Measurements from ENCODE around the gene OR6K3. TPM values are rescaled to one million over a fixed set of nuclear protein-coding genes. Genes with fewer than 3 reads are reported as not detected.

The OR6K3 gene
- total and polyA plus RNA-seq, 2 donors (not counting 1 experiment from before 2014, with no cell fraction given): not detected

GRCh38 chr1:158714754-158715153 lies 5.8 kb downstream of the OR6K3 start:
- H3K79me2 ChIP-seq (ENCODE audit: control insufficient read depth, insufficient read depth, low read length): no peaks in the 10 kb centered on the region
- H3K4me3 ChIP-seq (replicated peaks in 1 of 4; ENCODE audit: control extremely low read depth in 1 of 4, insufficient read depth in 1 of 4, low read depth in 3 of 4, low read length in 4 of 4): no peak overlapping the region
- H3K9me3 ChIP-seq (ENCODE audit: control insufficient read depth, insufficient read depth, low read depth, low read length): no peaks in the 10 kb centered on the region
- no peak for DNase-seq (ENCODE audit: low read depth in 2 of 2)
- no peak overlapping the region for H2AFZ ChIP-seq (ENCODE audit: low read length)
- H4K20me1 ChIP-seq (ENCODE audit: control insufficient read depth, extremely low read depth, insufficient read depth, low read length): no peaks in the 10 kb centered on the region
- no peaks in the 10 kb centered on the region for H3K4me1 ChIP-seq (ENCODE audit: control insufficient read depth, extremely low read depth, insufficient read depth, low read length)
- no peaks in the 10 kb centered on the region for H3K27me3 ChIP-seq (ENCODE audit: control insufficient read depth, insufficient read depth, low read length)
- no peak overlapping the region for H3K4me2 ChIP-seq (ENCODE audit: extremely low read depth, insufficient read depth, low read length)
- no peak overlapping the region for H3K27ac ChIP-seq (ENCODE audit: insufficient read depth, low read length)
- H3K9ac ChIP-seq (ENCODE audit: insufficient read depth, low read length): no peak overlapping the region
- no peaks in the 10 kb centered on the region for H3K36me3 ChIP-seq (ENCODE audit: control insufficient read depth, insufficient read depth, low read length)
- TF ChIP-seq EZH2 (IDR thresholded peaks at IDR 0.05; ENCODE audit: low read length, missing control alignments): no peak
- no peak for TF ChIP-seq CTCF (conservative IDR thresholded peaks at IDR 0.05 in 1 of 2, IDR thresholded peaks at IDR 0.05 in 1 of 2; ENCODE audit: low read depth in 1 of 2, low read length in 2 of 2)

- H3K4me2 ChIP-seq (ENCODE audit: extremely low read depth, insufficient read depth, low read length): no peak overlapping the region
- H3K27ac ChIP-seq (ENCODE audit: insufficient read depth, low read length): no peak overlapping the region
- no peaks in the 10 kb centered on the region for H3K4me1 ChIP-seq (ENCODE audit: control insufficient read depth, extremely low read depth, insufficient read depth, low read length)
- H3K9ac ChIP-seq (ENCODE audit: insufficient read depth, low read length): no peak overlapping the region
- no peak for DNase-seq (ENCODE audit: low read depth in 2 of 2)
- no peaks in the 10 kb centered on the region for H3K36me3 ChIP-seq (ENCODE audit: control insufficient read depth, insufficient read depth, low read length)
- no peak overlapping the region for H2AFZ ChIP-seq (ENCODE audit: low read length)
- TF ChIP-seq EZH2 (IDR thresholded peaks at IDR 0.05; ENCODE audit: low read length, missing control alignments) (no peak), CTCF (conservative IDR thresholded peaks at IDR 0.05 in 1 of 2, IDR thresholded peaks at IDR 0.05 in 1 of 2; ENCODE audit: low read depth in 1 of 2, low read length in 2 of 2) (no peak)
- H3K9me3 ChIP-seq (ENCODE audit: control insufficient read depth, insufficient read depth, low read depth, low read length): no peaks in the 10 kb centered on the region
- H4K20me1 ChIP-seq (ENCODE audit: control insufficient read depth, extremely low read depth, insufficient read depth, low read length): no peaks in the 10 kb centered on the region
- no peak overlapping the region for H3K4me3 ChIP-seq (replicated peaks in 1 of 4; ENCODE audit: control extremely low read depth in 1 of 4, insufficient read depth in 1 of 4, low read depth in 3 of 4, low read length in 4 of 4)
- H3K79me2 ChIP-seq (ENCODE audit: control insufficient read depth, insufficient read depth, low read length): no peaks in the 10 kb centered on the region
- no peaks in the 10 kb centered on the region for H3K27me3 ChIP-seq (ENCODE audit: control insufficient read depth, insufficient read depth, low read length)
These were observed 9.4 kb downstream of the OR6K3 start for GRCh38 chr1:158711098-158711497.

- no peak for DNase-seq (ENCODE audit: low read depth in 2 of 2)
- H4K20me1 ChIP-seq (ENCODE audit: control insufficient read depth, extremely low read depth, insufficient read depth, low read length): no peaks in the 10 kb centered on the region
These were observed 14.4 kb downstream of the OR6K3 start for GRCh38 chr1:158706096-158706495.

More at GRCh38 chr1:158706096-158706495, 14.4 kb downstream of the OR6K3 start:
- H3K36me3 ChIP-seq (ENCODE audit: control insufficient read depth, insufficient read depth, low read length): no peaks in the 10 kb centered on the region
- H2AFZ ChIP-seq (ENCODE audit: low read length): no peak overlapping the region
- no peaks in the 10 kb centered on the region for H3K27me3 ChIP-seq (ENCODE audit: control insufficient read depth, insufficient read depth, low read length)
- no peaks in the 10 kb centered on the region for H3K79me2 ChIP-seq (ENCODE audit: control insufficient read depth, insufficient read depth, low read length)
- TF ChIP-seq CTCF (conservative IDR thresholded peaks at IDR 0.05 in 1 of 2, IDR thresholded peaks at IDR 0.05 in 1 of 2; ENCODE audit: low read depth in 1 of 2, low read length in 2 of 2): no peak
- TF ChIP-seq EZH2 (IDR thresholded peaks at IDR 0.05; ENCODE audit: low read length, missing control alignments): no peak
- H3K4me2 ChIP-seq (ENCODE audit: extremely low read depth, insufficient read depth, low read length): no peak overlapping the region
- no peak overlapping the region for H3K27ac ChIP-seq (ENCODE audit: insufficient read depth, low read length)
- H3K9ac ChIP-seq (ENCODE audit: insufficient read depth, low read length): no peak overlapping the region
- H3K4me1 ChIP-seq (ENCODE audit: control insufficient read depth, extremely low read depth, insufficient read depth, low read length): no peaks in the 10 kb centered on the region
- no peaks in the 10 kb centered on the region for H3K9me3 ChIP-seq (ENCODE audit: control insufficient read depth, insufficient read depth, low read depth, low read length)
- H3K4me3 ChIP-seq (replicated peaks in 1 of 4; ENCODE audit: control extremely low read depth in 1 of 4, insufficient read depth in 1 of 4, low read depth in 3 of 4, low read length in 4 of 4): no peak overlapping the region
